GM12878 (cell line): ENCODE measurements around the gene SHQ1.
"Not testable (repeated sequence)": the region's sequence is repeated elsewhere in the genome, so short reads cannot be mapped to it uniquely, and the experiment has no call there.

Experiments used
- CTCF ChIP-seq, 3 experiments: IDR thresholded peaks in 2 of 3; conservative IDR thresholded peaks in 1 of 3; 2 replicates each; pipeline ENCODE4 v1.5.1; 2011; ENCODE audit warnings: low read depth in 3 of 3, low read length in 3 of 3, mild to moderate bottlenecking in 3 of 3, control low read depth in 2 of 3, moderate library complexity in 2 of 3, inconsistent platforms in 1 of 3, mixed read lengths in 1 of 3; ENCODE audit not compliant: control insufficient read depth in 2 of 3, insufficient read depth in 1 of 3; ENCODE audit errors: extremely low read depth in 1 of 3
- MLLT1 ChIP-seq: fragments of 450-650 bp; IDR thresholded peaks from 2 replicates; pipeline ENCODE4 v1.6.1; 2016; ENCODE audit warnings: mild to moderate bottlenecking
- MXI1 ChIP-seq: fragments of 150-350 bp; IDR thresholded peaks from 2 replicates; pipeline ENCODE4 v1.6.1; 2011; ENCODE audit warnings: low read depth, mild to moderate bottlenecking, inconsistent platforms, low read length, improper control_type of control experiment
- SREBF2 ChIP-seq: IDR thresholded peaks from 2 replicates; pipeline ENCODE4 v1.6.1; 2012; ENCODE audit warnings: mild to moderate bottlenecking, low read length

- TF ChIP-seq MXI1; CTCF (IDR thresholded peaks at IDR 0.05 in 2 of 3, conservative IDR thresholded peaks at IDR 0.05 in 1 of 3; ENCODE audit: control insufficient read depth in 2 of 3, extremely low read depth in 1 of 3, insufficient read depth in 1 of 3, low read depth in 3 of 3, low read length in 3 of 3); SREBF2; MLLT1: not testable (repeated sequence)
These were observed 137.8 kb downstream of the SHQ1 start for GRCh38 chr3:72710471-72710870.
